Muscle layer of duodenum (tissue), 2 donors: ENCODE measurements around the gene NAV1.

Source experiments
- H3K27ac ChIP-seq: one replicate; pipeline ENCODE4 v1.7.0; 2013; ENCODE audit warnings: mild to moderate bottlenecking, low read length
- H3K27me3 ChIP-seq: one replicate; pipeline ENCODE4 v1.7.0; 2013; ENCODE audit warnings: low read depth, mild to moderate bottlenecking, control low read depth, low read length
- H3K36me3 ChIP-seq, 2 donors: one replicate each; pipeline ENCODE4 v1.7.0; 2013; ENCODE audit warnings: low read length in 2 of 2, control low read depth in 1 of 2, mild to moderate bottlenecking in 1 of 2; ENCODE audit not compliant: insufficient read depth in 2 of 2, control insufficient read depth in 1 of 2
- H3K4me1 ChIP-seq, 2 donors: one replicate each; pipeline ENCODE4 v1.7.0; 2013; ENCODE audit warnings: low read length in 2 of 2, mild to moderate bottlenecking in 2 of 2, control low read depth in 1 of 2, moderate library complexity in 1 of 2; ENCODE audit not compliant: insufficient read depth in 2 of 2, control insufficient read depth in 1 of 2
- H3K4me3 ChIP-seq, 2 donors: one replicate each; pipeline ENCODE4 v1.7.0; 2013; ENCODE audit warnings: low read length in 2 of 2, low read depth in 1 of 2, mild to moderate bottlenecking in 1 of 2
- H3K9me3 ChIP-seq, 2 donors: one replicate each; pipeline ENCODE4 v1.7.0; 2013; ENCODE audit warnings: low read length in 2 of 2, control low read depth in 1 of 2, mild to moderate bottlenecking in 1 of 2; ENCODE audit not compliant: control insufficient read depth in 1 of 2
- donor health status: healthy.

The NAV1 gene

DNA sequence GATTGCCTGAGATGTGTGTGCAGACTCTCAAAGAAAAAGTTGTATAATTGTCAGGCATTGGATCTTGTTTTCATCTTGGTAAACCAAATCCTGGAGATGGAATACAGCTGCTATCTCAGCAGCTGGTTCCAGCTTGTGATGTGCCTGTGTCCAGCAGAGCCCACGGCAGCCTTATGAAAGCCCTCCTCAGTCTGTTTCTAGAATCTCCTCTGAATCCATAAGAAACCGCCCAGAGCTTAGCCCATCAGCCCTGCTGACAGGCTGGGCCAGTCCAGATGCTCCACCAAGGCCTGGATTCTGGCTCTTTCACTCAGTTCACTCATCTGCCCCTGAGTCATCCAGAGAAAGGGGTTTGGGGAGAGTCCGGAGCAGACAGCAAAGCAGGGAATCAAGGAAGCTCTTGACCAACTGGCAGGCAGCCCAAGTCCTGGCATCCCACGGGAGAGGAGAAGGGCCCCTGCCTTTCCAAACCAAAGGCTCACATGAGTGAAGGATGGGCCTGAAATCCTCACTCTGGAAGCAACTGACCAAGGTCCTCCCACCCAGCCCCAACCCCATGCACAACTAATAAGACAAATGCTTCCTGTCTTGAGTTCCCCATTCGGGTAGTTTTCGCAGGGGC, 45.7 kb downstream of the NAV1 start:
- Histone ChIP-seq H3K9me3 (no peaks in the 10 kb centered on the region), H3K4me3 (no peak overlapping the region), H3K27me3 (no peaks in the 10 kb centered on the region), H3K4me1 (peaks cover 3 to 15% of the 10 kb centered on the region in 2 donors), H3K36me3 (no peaks in the 10 kb centered on the region), H3K27ac (no peak overlapping the region)

DNA sequence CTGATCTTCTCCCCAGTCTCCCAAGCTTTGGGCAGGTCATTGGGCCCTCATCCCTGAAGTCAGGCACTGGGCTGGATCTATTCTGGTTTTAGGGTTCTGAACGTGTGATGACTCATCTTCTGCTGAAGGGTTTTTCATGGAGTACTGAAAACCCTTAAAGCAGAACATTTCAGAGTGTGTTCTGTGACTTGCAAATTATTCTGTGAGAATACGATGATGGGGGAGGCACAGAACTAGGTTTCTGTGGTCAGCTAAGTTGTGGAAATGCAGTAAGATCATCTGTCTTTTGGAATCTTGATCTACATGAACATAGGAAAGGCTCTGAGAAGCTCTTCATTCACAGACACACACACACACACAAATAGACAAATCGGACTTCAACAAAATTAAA, 46.2 kb downstream of the NAV1 start:
- Histone ChIP-seq H3K9me3 (no peaks in the 10 kb centered on the region), H3K27ac (no peak overlapping the region), H3K27me3 (no peaks in the 10 kb centered on the region), H3K36me3 (no peaks in the 10 kb centered on the region), H3K4me3 (no peak overlapping the region), H3K4me1 (peaks cover 3 to 15% of the 10 kb centered on the region in 2 donors)

DNA sequence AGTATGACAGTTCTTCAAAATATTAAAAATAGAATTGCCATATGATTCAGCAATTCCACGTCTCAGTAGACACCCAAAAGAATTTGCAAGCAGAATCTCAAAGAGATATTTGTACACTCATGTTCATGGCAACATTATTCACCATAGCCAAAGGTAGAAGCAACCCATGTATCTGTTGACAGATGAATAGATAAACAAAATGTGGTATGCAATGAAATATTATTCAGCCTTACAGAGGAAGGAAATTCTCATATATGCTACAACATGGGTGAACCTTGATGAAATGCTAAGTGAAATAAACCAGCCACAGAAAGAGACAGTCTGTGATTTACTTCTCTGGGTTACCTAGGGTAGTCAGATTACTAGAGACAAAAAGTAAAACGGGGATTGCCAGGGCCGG, 47.0 kb downstream of the NAV1 start:
- Histone ChIP-seq H3K9me3 (no peaks in the 10 kb centered on the region), H3K4me3 (no peak overlapping the region)

DNA sequence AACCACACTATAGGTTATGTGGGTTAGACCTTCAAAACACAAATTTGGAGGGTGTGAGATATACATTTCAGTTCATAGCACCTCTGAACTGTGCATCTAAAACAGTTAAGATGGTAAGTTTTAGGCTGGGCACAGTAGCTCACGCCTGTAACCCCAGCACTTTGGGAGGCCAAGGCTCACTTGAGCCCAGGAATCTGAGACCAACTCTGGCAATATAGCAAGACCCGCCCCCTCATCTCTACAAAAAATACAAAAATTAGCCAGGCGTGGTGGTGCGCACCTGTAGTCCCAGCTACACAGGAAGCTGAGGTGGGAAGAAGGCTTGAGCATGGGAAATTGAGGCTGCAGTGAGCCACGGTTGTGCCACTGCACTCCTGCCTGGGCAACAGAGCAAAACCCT, 47.9 kb downstream of the NAV1 start:
- Histone ChIP-seq H3K4me3 (no peak overlapping the region), H3K4me1 (peaks cover 3 to 15% of the 10 kb centered on the region in 2 donors), H3K9me3 (no peaks in the 10 kb centered on the region), H3K27ac (no peak overlapping the region), H3K36me3 (no peaks in the 10 kb centered on the region), H3K27me3 (no peaks in the 10 kb centered on the region)

More for the DNA sequence above, 47.0 kb downstream of the NAV1 start:
- Histone ChIP-seq H3K27me3 (no peaks in the 10 kb centered on the region), H3K4me1 (peaks cover 3 to 15% of the 10 kb centered on the region in 2 donors), H3K27ac (no peak overlapping the region), H3K36me3 (no peaks in the 10 kb centered on the region)

DNA sequence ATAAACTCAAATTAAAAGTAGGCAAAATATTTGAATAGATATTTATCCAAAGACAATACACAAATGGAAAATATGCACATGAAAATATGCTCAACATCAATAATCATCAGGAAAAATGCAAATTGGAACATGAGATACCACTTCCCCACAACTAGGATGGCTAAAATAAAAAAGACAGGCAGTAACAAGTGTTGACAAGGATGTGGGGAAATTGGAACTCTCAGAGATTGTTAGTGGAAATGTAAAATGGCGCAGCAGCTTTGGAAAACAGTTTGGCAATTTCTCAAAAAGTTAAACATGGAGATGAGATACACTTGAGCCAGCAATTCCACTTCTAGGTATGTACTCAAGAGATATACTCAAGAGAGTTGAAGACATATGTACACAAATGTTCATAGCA, 48.8 kb downstream of the NAV1 start:
- H3K4me1 ChIP-seq, result peaks cover 0 to 20% of the 10 kb centered on the region in 2 donors
- H3K36me3 ChIP-seq, result no peaks in the 10 kb centered on the region
- no peaks in the 10 kb centered on the region for H3K27me3 ChIP-seq
- no peak overlapping the region for H3K27ac ChIP-seq
- H3K9me3 ChIP-seq, result no peaks in the 10 kb centered on the region
- no peak overlapping the region for H3K4me3 ChIP-seq
